Liver (tissue), 9 donors: Measurements from ENCODE around the gene ACSL1. TPM values are rescaled to one million over a fixed set of nuclear protein-coding genes. Genes with fewer than 3 reads are reported as not detected.
A peak's percentile ranks its signal among the peaks of the same experiment; 100 is the strongest.

Experiments
- DNase-seq: peaks from one replicate; pipeline ENCODE4 v3.0.0-alpha.2; 2017; ENCODE audit warnings: low spot score
- H3K27ac ChIP-seq, 2 donors: one replicate each; pipeline ENCODE4 v1.7.0; 2013; ENCODE audit warnings: inconsistent platforms in 2 of 2, low read length in 2 of 2, control low read depth in 1 of 2, low read depth in 1 of 2, mild to moderate bottlenecking in 1 of 2
- H3K27me3 ChIP-seq, 4 donors: one replicate each; pipeline versions ENCODE4 v1.6.1 to v1.7.0; 2013; ENCODE audit warnings: low read length in 3 of 4, inconsistent platforms in 1 of 4, mild to moderate bottlenecking in 1 of 4, moderate library complexity in 1 of 4; ENCODE audit not compliant: control insufficient read depth in 4 of 4, insufficient read depth in 4 of 4
- H3K36me3 ChIP-seq, 4 donors: one replicate each; pipeline versions ENCODE4 v1.6.1 to v1.7.0; 2013; ENCODE audit warnings: low read length in 3 of 4, mild to moderate bottlenecking in 3 of 4, low read depth in 1 of 4, moderate library complexity in 1 of 4; ENCODE audit not compliant: control insufficient read depth in 4 of 4, insufficient read depth in 3 of 4
- H3K4me1 ChIP-seq, 4 donors: one replicate each; pipeline versions ENCODE4 v1.6.1 to v1.7.0; 2013; ENCODE audit warnings: low read length in 3 of 4, mild to moderate bottlenecking in 3 of 4, moderate library complexity in 1 of 4; ENCODE audit not compliant: control insufficient read depth in 4 of 4, insufficient read depth in 4 of 4
- H3K4me3 ChIP-seq, 3 donors: one replicate each; pipeline versions ENCODE4 v1.6.1 to v1.7.0; 2013; ENCODE audit warnings: low read length in 3 of 3, control low read depth in 1 of 3, low read depth in 1 of 3, mild to moderate bottlenecking in 1 of 3
- H3K9ac ChIP-seq, 2 donors: one replicate each; pipeline ENCODE4 v1.7.0; 2013; ENCODE audit warnings: low read length in 2 of 2, mild to moderate bottlenecking in 2 of 2, moderate library complexity in 2 of 2, control low read depth in 1 of 2, low read depth in 1 of 2
- H3K9me3 ChIP-seq, 4 donors: one replicate each; pipeline versions ENCODE4 v1.6.1 to v1.7.0; 2013; ENCODE audit warnings: low read length in 3 of 4; ENCODE audit not compliant: control insufficient read depth in 4 of 4
- CTCF ChIP-seq: fragments of 150-350 bp; IDR thresholded peaks from 2 replicates; pipeline ENCODE4 v1.5.1; 2017; ENCODE audit warnings: improper control_type of control experiment, low read depth, low read length; ENCODE audit not compliant: missing input control
- EGR1 ChIP-seq, 2 donors: IDR thresholded peaks; 2 replicates each; pipeline ENCODE4 v1.6.1; 2016 to 2018; ENCODE audit warnings: antibody characterized with exemption in 2 of 2, low read depth in 2 of 2
- FOXA1 ChIP-seq: IDR thresholded peaks from 2 replicates; pipeline ENCODE4 v1.6.1; 2016; ENCODE audit warnings: antibody characterized with exemption
- FOXA2 ChIP-seq: IDR thresholded peaks from 2 replicates; pipeline ENCODE4 v1.6.1; 2016; ENCODE audit warnings: antibody characterized with exemption
- HNF4A ChIP-seq, 2 donors: conservative IDR thresholded peaks; 2 replicates each; pipeline ENCODE4 v1.6.1; 2016; ENCODE audit warnings: antibody characterized with exemption in 2 of 2, mild to moderate bottlenecking in 2 of 2
- HNF4G ChIP-seq: IDR thresholded peaks from 2 replicates; pipeline ENCODE4 v1.6.1; 2016; ENCODE audit warnings: antibody characterized with exemption
- JUND ChIP-seq, 2 donors: IDR thresholded peaks; 2 replicates each; pipeline ENCODE4 v1.6.1; 2016; ENCODE audit warnings: antibody characterized with exemption in 2 of 2
- NR2F2 ChIP-seq: IDR thresholded peaks from 2 replicates; pipeline ENCODE4 v1.6.1; 2016; ENCODE audit warnings: antibody characterized with exemption
- RAD21 ChIP-seq, 2 donors: IDR thresholded peaks; 2 replicates each; pipeline ENCODE4 v1.6.1; 2016; ENCODE audit warnings: antibody characterized with exemption in 2 of 2, mild to moderate bottlenecking in 2 of 2
- YY1 ChIP-seq: IDR thresholded peaks from 2 replicates; pipeline ENCODE4 v1.6.1; 2016; ENCODE audit warnings: antibody characterized with exemption, mild to moderate bottlenecking
- ZBTB33 ChIP-seq: IDR thresholded peaks from 2 replicates; pipeline ENCODE4 v1.6.1; 2016; ENCODE audit warnings: antibody characterized with exemption
- WGBS: extraction: QIAGEN DNeasy Blood & Tissue Kit; methylation state at CpG from one replicate; pipeline ENCODE4 v1.1.7; 2013; 5-methylcytosine and 5-hydroxymethylcytosine counted together
- polyA plus RNA-seq, 2 donors: library from polyadenylated mRNA; stranded (reverse) in 1 of 2; unstranded in 1 of 2; fragments of 200-250 nt in 1 of 2; fragments of >200 nt in 1 of 2; fragmentation: Nextera tagmentation in 1 of 2; extraction: Ambion mirVana in 1 of 2; gene quantifications; one replicate each; pipeline versions ENCODE4 v1.2.1 to v1.2.3, GENCODE V29; 2013 to 2015
- total RNA-seq, 2 donors: library from RNA; depleted of rRNA; stranded (reverse); fragments of >200 nt; gene quantifications; one replicate each; pipeline ENCODE4 v1.2.3, GENCODE V29; 2014
- TF ChIP-seq, protein P1 (sequence below): IDR thresholded peaks from 2 replicates; pipeline ENCODE4 v1.6.1; 2016; ENCODE audit warnings: antibody characterized with exemption
- TF ChIP-seq, protein P2 (sequence below): IDR thresholded peaks from 2 replicates; pipeline ENCODE4 v1.6.1; 2016; ENCODE audit warnings: antibody characterized with exemption, mild to moderate bottlenecking
- donor health status: healthy.
- donor health status: healthy.
- donor health status: healthy.
- donor health status: healthy.
- donor health status: healthy.

Gene ACSL1
- total and polyA plus RNA-seq, 4 donors = 210 to 2,226 (median 878) TPM

DNA sequence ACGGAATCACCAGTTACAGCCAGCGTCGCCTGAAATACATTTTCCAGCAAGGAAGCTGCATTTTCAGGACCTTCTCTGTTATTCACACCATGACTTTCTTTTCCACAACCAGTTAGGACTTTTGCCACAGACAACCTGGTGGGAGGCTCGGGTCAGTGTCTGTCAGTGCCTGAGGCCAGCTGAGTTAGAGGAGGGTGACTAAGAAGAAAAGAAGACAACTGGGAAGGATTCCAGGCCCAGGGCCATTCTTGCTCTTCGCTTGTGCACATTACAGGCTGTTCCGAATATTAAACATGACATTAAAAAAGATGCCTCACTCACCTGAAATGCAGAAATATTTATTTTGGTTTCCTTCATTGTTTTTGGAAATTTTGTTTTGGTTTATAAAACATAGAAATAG is 70.5 kb downstream of the ACSL1 start:
- Histone ChIP-seq H3K36me3 (peaks cover 12 to 57% (median 47%) of the 10 kb centered on the region in 4 donors), H3K9ac (no peak overlapping the region), H3K4me1 (peaks cover 0 to 3% (median under 1%) of the 10 kb centered on the region in 4 donors), H3K27me3 (no peaks in the 10 kb centered on the region), H3K9me3 (no peaks in the 10 kb centered on the region), H3K4me3 (no peak overlapping the region), H3K27ac (no peak overlapping the region)
- DNase-seq = no peak
- 93% methylated on average over 6 of the region's 6 CpGs for WGBS
- TF ChIP-seq NR2F2 (no peak), HNF4G (no peak), FOXA2 (no peak), JUND (IDR thresholded peaks at IDR 0.05) (no peak), CTCF (no peak), RAD21 (IDR thresholded peaks at IDR 0.05) (no peak), YY1 (no peak), FOXA1 (no peak), EGR1 (IDR thresholded peaks at IDR 0.05; ENCODE audit: low read depth in 2 of 2) (no peak)
- TF ChIP-seq, protein P1, sequence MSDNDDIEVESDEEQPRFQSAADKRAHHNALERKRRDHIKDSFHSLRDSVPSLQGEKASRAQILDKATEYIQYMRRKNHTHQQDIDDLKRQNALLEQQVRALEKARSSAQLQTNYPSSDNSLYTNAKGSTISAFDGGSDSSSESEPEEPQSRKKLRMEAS = no peak
- TF ChIP-seq, protein P2, sequence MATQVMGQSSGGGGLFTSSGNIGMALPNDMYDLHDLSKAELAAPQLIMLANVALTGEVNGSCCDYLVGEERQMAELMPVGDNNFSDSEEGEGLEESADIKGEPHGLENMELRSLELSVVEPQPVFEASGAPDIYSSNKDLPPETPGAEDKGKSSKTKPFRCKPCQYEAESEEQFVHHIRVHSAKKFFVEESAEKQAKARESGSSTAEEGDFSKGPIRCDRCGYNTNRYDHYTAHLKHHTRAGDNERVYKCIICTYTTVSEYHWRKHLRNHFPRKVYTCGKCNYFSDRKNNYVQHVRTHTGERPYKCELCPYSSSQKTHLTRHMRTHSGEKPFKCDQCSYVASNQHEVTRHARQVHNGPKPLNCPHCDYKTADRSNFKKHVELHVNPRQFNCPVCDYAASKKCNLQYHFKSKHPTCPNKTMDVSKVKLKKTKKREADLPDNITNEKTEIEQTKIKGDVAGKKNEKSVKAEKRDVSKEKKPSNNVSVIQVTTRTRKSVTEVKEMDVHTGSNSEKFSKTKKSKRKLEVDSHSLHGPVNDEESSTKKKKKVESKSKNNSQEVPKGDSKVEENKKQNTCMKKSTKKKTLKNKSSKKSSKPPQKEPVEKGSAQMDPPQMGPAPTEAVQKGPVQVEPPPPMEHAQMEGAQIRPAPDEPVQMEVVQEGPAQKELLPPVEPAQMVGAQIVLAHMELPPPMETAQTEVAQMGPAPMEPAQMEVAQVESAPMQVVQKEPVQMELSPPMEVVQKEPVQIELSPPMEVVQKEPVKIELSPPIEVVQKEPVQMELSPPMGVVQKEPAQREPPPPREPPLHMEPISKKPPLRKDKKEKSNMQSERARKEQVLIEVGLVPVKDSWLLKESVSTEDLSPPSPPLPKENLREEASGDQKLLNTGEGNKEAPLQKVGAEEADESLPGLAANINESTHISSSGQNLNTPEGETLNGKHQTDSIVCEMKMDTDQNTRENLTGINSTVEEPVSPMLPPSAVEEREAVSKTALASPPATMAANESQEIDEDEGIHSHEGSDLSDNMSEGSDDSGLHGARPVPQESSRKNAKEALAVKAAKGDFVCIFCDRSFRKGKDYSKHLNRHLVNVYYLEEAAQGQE = no peak

- Histone ChIP-seq H3K27ac (no peak overlapping the region), H3K9me3 (no peaks in the 10 kb centered on the region), H3K36me3 (peaks cover 9 to 42% (median 33%) of the 10 kb centered on the region in 4 donors), H3K4me3 (no peak overlapping the region), H3K27me3 (no peaks in the 10 kb centered on the region), H3K9ac (no peak overlapping the region), H3K4me1 (peaks cover 2 to 23% (median 6%) of the 10 kb centered on the region in 4 donors)
- TF ChIP-seq RAD21 (IDR thresholded peaks at IDR 0.05) = no peak
- peak in 1 of 2 donors; percentile 9 for TF ChIP-seq JUND (IDR thresholded peaks at IDR 0.05)
- TF ChIP-seq HNF4A (conservative IDR thresholded peaks at IDR 0.05) = no peak
- WGBS = 78% methylated on average over 9 of the region's 9 CpGs
- no peak for DNase-seq
These were observed 73.1 kb downstream of the ACSL1 start for GRCh38 chr4:184752496-184753275.

DNA sequence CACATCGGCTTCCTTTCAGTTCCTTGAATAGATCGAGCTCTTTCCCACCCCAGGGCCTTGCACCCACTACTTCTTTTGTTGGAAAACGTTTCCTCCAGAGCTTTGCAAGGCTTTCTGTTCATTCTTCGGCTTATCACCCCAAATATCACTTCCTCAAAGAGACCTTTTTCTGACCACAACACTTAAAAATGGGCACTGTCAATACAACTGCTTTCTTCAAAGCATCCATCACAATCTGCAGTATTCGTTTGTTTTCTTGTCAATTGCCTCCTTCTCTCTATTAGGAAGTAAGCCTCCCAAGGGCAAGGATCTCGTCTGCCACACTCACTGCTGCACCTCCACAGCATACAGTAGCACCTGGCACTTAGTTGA is 74.2 kb downstream of the ACSL1 start:
- H3K4me1 ChIP-seq = peaks cover 3 to 34% (median 17%) of the 10 kb centered on the region in 4 donors
- H3K9ac ChIP-seq = no peak overlapping the region
- H3K27ac ChIP-seq = no peak overlapping the region
- no peak for DNase-seq
- no peaks in the 10 kb centered on the region for H3K9me3 ChIP-seq
- H3K4me3 ChIP-seq = no peak overlapping the region
- H3K36me3 ChIP-seq = peaks cover 6 to 31% (median 22%) of the 10 kb centered on the region in 4 donors
- H3K27me3 ChIP-seq = no peaks in the 10 kb centered on the region
- TF ChIP-seq ZBTB33 (no peak), JUND (IDR thresholded peaks at IDR 0.05) (peak in 1 of 2 donors; percentile 27)
- WGBS = 57% methylated on average over 6 of the region's 6 CpGs
